Esophagus squamous epithelium (tissue), 4 donors: ENCODE results near the gene WDR73.

Experiments
- CTCF ChIP-seq, 6 experiments: fragments of 450-650 bp in 4 of 6; fragments of 200-600 bp in 2 of 6; sonication (generic) in 2 of 6; IDR thresholded peaks; one replicate each; pipeline ENCODE4 v1.5.1; 2016 to 2019; ENCODE audit warnings: antibody characterized with exemption in 6 of 6, mild to moderate bottlenecking in 4 of 6, moderate library complexity in 4 of 6
- POLR2A ChIP-seq, 4 donors: fragments of 450-650 bp; IDR thresholded peaks; one replicate each; pipeline ENCODE4 v1.6.1; 2017; ENCODE audit warnings: antibody characterized with exemption in 4 of 4, mild to moderate bottlenecking in 4 of 4, moderate library complexity in 3 of 4

- TF ChIP-seq POLR2A (IDR thresholded peaks at IDR 0.05) (no peak), CTCF (IDR thresholded peaks at IDR 0.05) (no peak)
These were observed 8.6 kb downstream of the WDR73 start for GRCh38 chr15:84645496-84645895.
